ENCODE results near the gene RUVBL1. TPM values are rescaled to one million over a fixed set of nuclear protein-coding genes. Genes with fewer than 3 reads are reported as not detected.
A peak's percentile ranks its signal among the peaks of the same experiment; 100 is the strongest.

RUVBL1 gene
- total RNA-seq, 4 donors from 2014 or later = 19.4 to 27.8 (median 26.7) TPM

DNA sequence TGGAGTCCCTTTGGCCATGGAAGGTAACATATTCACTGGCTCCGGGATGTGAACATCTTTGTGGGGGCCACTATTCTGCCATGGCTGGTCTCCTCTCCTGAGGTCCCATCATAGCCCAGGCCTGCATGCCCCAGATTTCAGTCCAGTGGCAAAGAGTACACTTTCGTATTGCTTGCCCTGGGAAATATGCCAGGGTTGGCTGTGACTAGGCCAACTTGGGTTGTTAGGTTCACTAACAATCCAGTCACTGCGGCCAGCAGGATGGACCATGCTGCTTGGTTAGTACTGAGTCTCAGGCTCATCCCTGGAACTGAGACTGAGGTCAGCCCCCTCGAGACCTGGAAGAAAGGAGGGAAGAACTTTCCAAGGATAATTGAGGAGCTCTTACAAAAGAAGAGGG is 19.9 kb upstream of the RUVBL1 start:
- Histone ChIP-seq H3K36me3 (no peaks in the 10 kb centered on the region), H3K27ac (no peak overlapping the region), H3K27me3 (no peaks in the 10 kb centered on the region), H3K4me1 (no peaks in the 10 kb centered on the region), H3K4me3 (no peak overlapping the region), H3K9me3 (no peaks in the 10 kb centered on the region)
- TF ChIP-seq POLR2AphosphoS5 (IDR thresholded peaks at IDR 0.05) (no peak), POLR2A (IDR thresholded peaks at IDR 0.05) (no peak), EP300 (IDR thresholded peaks at IDR 0.05) (no peak)
- TF ChIP-seq, protein P1, sequence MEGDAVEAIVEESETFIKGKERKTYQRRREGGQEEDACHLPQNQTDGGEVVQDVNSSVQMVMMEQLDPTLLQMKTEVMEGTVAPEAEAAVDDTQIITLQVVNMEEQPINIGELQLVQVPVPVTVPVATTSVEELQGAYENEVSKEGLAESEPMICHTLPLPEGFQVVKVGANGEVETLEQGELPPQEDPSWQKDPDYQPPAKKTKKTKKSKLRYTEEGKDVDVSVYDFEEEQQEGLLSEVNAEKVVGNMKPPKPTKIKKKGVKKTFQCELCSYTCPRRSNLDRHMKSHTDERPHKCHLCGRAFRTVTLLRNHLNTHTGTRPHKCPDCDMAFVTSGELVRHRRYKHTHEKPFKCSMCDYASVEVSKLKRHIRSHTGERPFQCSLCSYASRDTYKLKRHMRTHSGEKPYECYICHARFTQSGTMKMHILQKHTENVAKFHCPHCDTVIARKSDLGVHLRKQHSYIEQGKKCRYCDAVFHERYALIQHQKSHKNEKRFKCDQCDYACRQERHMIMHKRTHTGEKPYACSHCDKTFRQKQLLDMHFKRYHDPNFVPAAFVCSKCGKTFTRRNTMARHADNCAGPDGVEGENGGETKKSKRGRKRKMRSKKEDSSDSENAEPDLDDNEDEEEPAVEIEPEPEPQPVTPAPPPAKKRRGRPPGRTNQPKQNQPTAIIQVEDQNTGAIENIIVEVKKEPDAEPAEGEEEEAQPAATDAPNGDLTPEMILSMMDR (IDR thresholded peaks at IDR 0.05) = no peak
- ATAC-seq = no peak
- 80 to 89% methylated on average over 1 to 2 of the region's 4 CpGs for WGBS, 2 donors (ENCODE audit: low coverage in 1 of 2)

DNA sequence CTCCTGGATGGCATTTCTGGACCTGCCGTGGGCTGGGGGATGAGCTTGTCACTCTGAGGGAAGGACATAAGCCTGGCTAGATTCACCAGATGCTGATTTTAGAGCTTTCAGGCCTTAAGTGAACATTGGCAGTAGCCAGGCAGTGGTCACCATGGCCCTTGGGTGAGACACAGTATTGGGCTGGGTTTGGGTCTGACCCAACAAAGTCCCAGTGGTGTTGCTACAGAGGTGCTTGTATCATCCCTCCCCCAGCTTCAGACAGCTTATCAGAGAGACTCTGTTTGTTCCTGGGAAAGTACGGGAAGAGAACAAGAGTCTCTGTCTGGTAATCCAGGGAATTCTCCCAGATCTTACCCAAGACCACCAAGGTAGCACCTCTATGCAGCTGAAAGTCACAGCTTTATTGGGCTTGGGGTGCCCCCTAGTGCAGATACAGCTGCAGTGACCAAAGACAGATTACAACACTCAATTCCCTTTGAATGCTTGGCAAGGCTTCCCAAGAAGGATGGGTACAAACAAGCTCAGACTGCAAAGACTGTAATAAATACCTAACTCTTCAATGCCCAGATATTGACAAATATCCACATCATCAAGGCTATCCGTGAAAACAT is 9.8 kb upstream of the RUVBL1 start:
- TF ChIP-seq POLR2AphosphoS5 (IDR thresholded peaks at IDR 0.05) = no peak
- TF ChIP-seq, protein P1 (IDR thresholded peaks at IDR 0.05) = peak in 3 of 4 experiments; percentile 28 to 46 (median 30)
- TF ChIP-seq POLR2A (IDR thresholded peaks at IDR 0.05) = no peak
- Histone ChIP-seq H3K36me3 (no peaks in the 10 kb centered on the region), H3K27ac (no peak overlapping the region), H3K4me1 (no peaks in the 10 kb centered on the region), H3K9me3 (peaks cover 0 to 6% (median 0%) of the 10 kb centered on the region in 3 donors), H3K4me3 (no peak overlapping the region), H3K27me3 (peaks cover 4% of the 10 kb centered on the region)
- no peak for ATAC-seq
- 25 to 34% methylated on average over 2 of the region's 3 CpGs for WGBS, 2 donors (ENCODE audit: low coverage in 1 of 2)

DNA sequence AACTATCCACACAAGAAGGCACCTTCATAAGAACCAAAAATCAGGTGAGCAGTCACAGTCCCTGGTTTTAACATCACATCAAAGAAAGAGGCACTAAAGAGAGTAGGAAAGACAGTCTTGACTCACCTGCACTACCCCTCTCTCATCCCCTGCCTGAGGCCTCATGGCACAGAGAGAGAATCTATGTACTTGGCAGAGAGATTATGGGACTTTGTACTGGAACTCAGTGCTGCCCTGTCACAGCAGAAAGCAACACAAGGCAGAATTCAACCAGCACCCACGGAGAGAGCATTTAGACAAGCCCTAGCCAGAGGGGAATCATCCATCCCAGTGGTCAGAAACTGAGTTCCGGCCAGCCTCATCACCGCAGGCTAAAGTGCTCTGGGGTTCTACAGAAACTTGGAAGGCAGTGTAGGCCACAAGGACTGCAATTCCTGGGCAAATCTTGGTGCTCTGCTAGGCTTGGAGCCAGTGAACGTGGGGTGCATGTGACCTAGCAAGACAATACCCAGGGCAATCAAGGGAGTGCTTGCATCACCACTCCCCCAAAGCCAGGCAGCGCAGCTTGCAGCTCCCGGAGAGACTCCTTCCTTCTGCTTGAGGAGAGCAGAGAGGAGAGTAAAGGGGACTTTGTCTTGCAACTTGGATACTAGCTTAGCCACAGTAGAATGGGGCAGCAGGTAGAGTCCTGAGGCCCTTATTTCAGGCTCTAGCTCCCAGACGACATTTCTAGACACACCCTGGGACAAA is 8.5 kb upstream of the RUVBL1 start:
- no peak for ATAC-seq
- 67 to 100% methylated on average over 1 of the region's 7 CpGs for WGBS, 2 donors (ENCODE audit: low coverage in 1 of 2)
- Histone ChIP-seq H3K4me1 (no peaks in the 10 kb centered on the region), H3K27me3 (peaks cover 4% of the 10 kb centered on the region), H3K36me3 (no peaks in the 10 kb centered on the region), H3K4me3 (no peak overlapping the region), H3K27ac (no peak overlapping the region), H3K9me3 (peaks cover 0 to 6% (median 0%) of the 10 kb centered on the region in 3 donors)
- TF ChIP-seq POLR2A (IDR thresholded peaks at IDR 0.05) (no peak), EP300 (IDR thresholded peaks at IDR 0.05) (no peak), POLR2AphosphoS5 (IDR thresholded peaks at IDR 0.05) (no peak)
- TF ChIP-seq, protein P1 (IDR thresholded peaks at IDR 0.05) = no peak

DNA sequence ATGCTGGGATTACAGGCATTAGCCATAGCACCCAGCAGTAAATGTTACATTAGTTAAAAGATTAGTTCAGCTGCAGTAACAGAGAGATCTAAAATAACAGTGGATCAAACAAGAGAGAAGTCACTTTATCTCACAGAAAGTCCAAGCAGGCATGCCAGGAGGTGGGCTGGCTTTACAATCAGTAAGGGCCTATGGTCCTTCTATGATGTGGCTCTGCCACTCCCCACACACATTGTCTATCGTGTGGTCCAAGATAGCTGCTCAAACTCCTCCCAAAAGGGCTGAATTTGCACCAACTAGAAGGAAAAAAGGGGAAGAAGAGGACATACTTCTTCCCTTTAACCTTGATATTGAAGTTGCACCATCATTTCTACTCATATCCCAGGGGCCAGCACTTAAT is 4.6 kb upstream of the RUVBL1 start:
- H3K36me3 ChIP-seq = no peaks in the 10 kb centered on the region
- H3K4me3 ChIP-seq = no peak overlapping the region
- H3K4me1 ChIP-seq = peaks cover 0 to 6% (median 0%) of the 10 kb centered on the region in 3 donors
- H3K27me3 ChIP-seq = no peaks in the 10 kb centered on the region
- 0 to 80% methylated on average over 1 of the region's 1 CpG for WGBS, 2 donors (ENCODE audit: low coverage in 1 of 2)
- peaks cover 0 to 6% (median 0%) of the 10 kb centered on the region in 3 donors for H3K9me3 ChIP-seq
- ATAC-seq = no peak
- H3K27ac ChIP-seq = no peak overlapping the region
- no peak for TF ChIP-seq POLR2AphosphoS5 (IDR thresholded peaks at IDR 0.05)
- TF ChIP-seq, protein P1 (IDR thresholded peaks at IDR 0.05) = no peak
- TF ChIP-seq POLR2A (IDR thresholded peaks at IDR 0.05) = no peak
- TF ChIP-seq EP300 (IDR thresholded peaks at IDR 0.05) = no peak

DNA sequence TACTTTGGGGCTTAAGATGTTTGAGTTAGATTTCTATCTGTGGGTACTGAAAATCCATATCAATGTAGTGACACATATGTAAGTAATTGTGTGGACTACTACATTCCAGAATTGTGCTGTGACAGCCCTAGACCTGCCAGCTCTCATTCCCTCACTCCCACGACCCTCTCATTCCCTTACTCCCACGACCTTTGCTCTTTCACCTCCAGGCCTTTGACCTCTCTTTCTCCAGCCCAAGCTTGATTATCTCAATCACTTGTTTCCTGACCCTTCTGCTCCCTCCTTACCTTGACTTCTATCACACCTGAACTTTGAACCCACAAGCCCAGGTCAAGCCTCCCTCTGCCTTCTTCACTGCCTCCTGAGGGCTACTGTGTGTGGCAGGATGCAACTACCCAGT is 3.6 kb upstream of the RUVBL1 start:
- H3K4me1 ChIP-seq = peaks cover 0 to 17% (median 10%) of the 10 kb centered on the region in 3 donors
- no peaks in the 10 kb centered on the region for H3K27me3 ChIP-seq
- TF ChIP-seq, protein P1 (IDR thresholded peaks at IDR 0.05) = no peak
- no peak for TF ChIP-seq EP300 (IDR thresholded peaks at IDR 0.05)
- no peak for TF ChIP-seq POLR2A (IDR thresholded peaks at IDR 0.05)
- TF ChIP-seq POLR2AphosphoS5 (IDR thresholded peaks at IDR 0.05) = no peak
- no peaks in the 10 kb centered on the region for H3K36me3 ChIP-seq
- no peak overlapping the region for H3K27ac ChIP-seq
- H3K9me3 ChIP-seq = peaks cover 0 to 5% (median 0%) of the 10 kb centered on the region in 3 donors
- 32 to 48% methylated on average over 2 of the region's 2 CpGs for WGBS, 2 donors (ENCODE audit: low coverage in 1 of 2)
- no peak for ATAC-seq
- H3K4me3 ChIP-seq = no peak overlapping the region
